ENCODE data around the gene SPATA46. TPM values are rescaled to one million over a fixed set of nuclear protein-coding genes. Genes with fewer than 3 reads are reported as not detected.

The SPATA46 gene
- total and polyA plus RNA-seq, 2 donors (not counting 3 experiments of a cell fraction or from before 2014, with no cell fraction given): not detected

GRCh38 chr1:162384601-162385279 is 8.1 kb upstream of the SPATA46 start:
- H3K27me3 ChIP-seq (ENCODE audit: control insufficient read depth in 2 of 2, insufficient read depth in 2 of 2, low read length in 2 of 2): no peaks in the 10 kb centered on the region
- no peak for TF ChIP-seq CTCF (IDR thresholded peaks at IDR 0.05; ENCODE audit: extremely low read depth in 1 of 2, insufficient read depth in 1 of 2, low read depth in 1 of 2, low read length in 2 of 2)
- no peak for TF ChIP-seq POLR2A (IDR thresholded peaks at IDR 0.05; ENCODE audit: low read depth, low read length)
- no peak for TF ChIP-seq JUN (IDR thresholded peaks at IDR 0.05; ENCODE audit: borderline replicate concordance, insufficient read depth, insufficient read length, low read depth)
- TF ChIP-seq FOS (IDR thresholded peaks at IDR 0.05; ENCODE audit: borderline replicate concordance, insufficient read depth, low read length): no peak
- no peak overlapping the region for H2AFZ ChIP-seq (ENCODE audit: low read depth, low read length)
- H3K4me2 ChIP-seq (ENCODE audit: insufficient read depth, low read length): no peak overlapping the region
- no peak overlapping the region for H3K4me3 ChIP-seq (replicated peaks in 1 of 3; ENCODE audit: insufficient read depth in 1 of 3, low read depth in 1 of 3, low read length in 3 of 3)
- dilution Hi-C loops (cut with MboI; ENCODE audit: extremely low pct_ligation_motif_present, low sequenced_read_pairs): no loop called here
- H3K9me1 ChIP-seq (replicated peaks; ENCODE audit: control insufficient read depth, extremely low read depth, insufficient read depth, low read length): no peaks in the 10 kb centered on the region
- peaks cover 0 to 3% of the 10 kb centered on the region in 2 experiments for H3K36me3 ChIP-seq (ENCODE audit: control insufficient read depth in 2 of 2, extremely low read depth in 1 of 2, insufficient read depth in 2 of 2, low read length in 2 of 2)
- no peaks in the 10 kb centered on the region for H3K4me1 ChIP-seq (ENCODE audit: control insufficient read depth, extremely low read depth, insufficient read depth, low read length)
- no peaks in the 10 kb centered on the region for H4K20me1 ChIP-seq (replicated peaks; ENCODE audit: control insufficient read depth, extremely low read depth, insufficient read depth, low read length)
- ChIA-PET POLR2A (no interaction called here), CTCF (interaction anchor here (1.2 kb wide), 2 partner anchors 27 to 328 kb away, joined by 4 to 5 read pairs; no protein-coding TSS in a partner anchor)
- no peaks in the 10 kb centered on the region for H3K9me3 ChIP-seq (replicated peaks; ENCODE audit: control insufficient read depth, insufficient read depth, low read length)
- BruUV-seq (replicated peaks): no TSS peak
- FAIRE-seq: no peak
- intact Hi-C loops (cut with micrococcal nuclease): no loop called here
- H3K27ac ChIP-seq (ENCODE audit: insufficient read depth, low read depth, low read length): no peak overlapping the region
- DNase-seq (ENCODE audit: low read depth, low spot score): no peak
- no peaks in the 10 kb centered on the region for H3K79me2 ChIP-seq (ENCODE audit: control insufficient read depth, insufficient read depth, low read length)
- no peak overlapping the region for H3K9ac ChIP-seq (replicated peaks; ENCODE audit: extremely low read depth, insufficient read depth, low read length)

- Histone ChIP-seq H3K4me1 (ENCODE audit: control insufficient read depth, extremely low read depth, insufficient read depth, low read length) (no peaks in the 10 kb centered on the region), H3K4me3 (replicated peaks in 1 of 3; ENCODE audit: insufficient read depth in 1 of 3, low read depth in 1 of 3, low read length in 3 of 3) (no peak overlapping the region), H3K9me1 (replicated peaks; ENCODE audit: control insufficient read depth, extremely low read depth, insufficient read depth, low read length) (no peaks in the 10 kb centered on the region), H2AFZ (ENCODE audit: low read depth, low read length) (no peak overlapping the region), H3K27me3 (ENCODE audit: control insufficient read depth in 2 of 2, insufficient read depth in 2 of 2, low read length in 2 of 2) (no peaks in the 10 kb centered on the region), H3K79me2 (ENCODE audit: control insufficient read depth, insufficient read depth, low read length) (no peaks in the 10 kb centered on the region), H3K9ac (replicated peaks; ENCODE audit: extremely low read depth, insufficient read depth, low read length) (no peak overlapping the region), H3K27ac (ENCODE audit: insufficient read depth, low read depth, low read length) (no peak overlapping the region), H3K9me3 (replicated peaks; ENCODE audit: control insufficient read depth, insufficient read depth, low read length) (no peaks in the 10 kb centered on the region), H3K4me2 (ENCODE audit: insufficient read depth, low read length) (no peak overlapping the region), H4K20me1 (replicated peaks; ENCODE audit: control insufficient read depth, extremely low read depth, insufficient read depth, low read length) (no peaks in the 10 kb centered on the region), H3K36me3 (ENCODE audit: control insufficient read depth in 2 of 2, extremely low read depth in 1 of 2, insufficient read depth in 2 of 2, low read length in 2 of 2) (peaks cover 0 to 3% of the 10 kb centered on the region in 2 experiments)
- ChIA-PET CTCF (interaction anchor here (1.3 to 1.5 kb wide), 2 partner anchors 12 to 26 kb away, joined by 3 read pairs; no protein-coding TSS in a partner anchor), POLR2A (no interaction called here)
- FAIRE-seq (no peak), DNase-seq (ENCODE audit: low read depth, low spot score) (no peak)
- intact Hi-C loops (cut with micrococcal nuclease): no loop called here
- TF ChIP-seq MYC (IDR thresholded peaks at IDR 0.05; ENCODE audit: low read depth, low read length) (no peak), POLR2A (IDR thresholded peaks at IDR 0.05; ENCODE audit: low read depth, low read length) (no peak), JUN (IDR thresholded peaks at IDR 0.05; ENCODE audit: borderline replicate concordance, insufficient read depth, insufficient read length, low read depth) (no peak), CTCF (IDR thresholded peaks at IDR 0.05; ENCODE audit: extremely low read depth in 1 of 2, insufficient read depth in 1 of 2, low read depth in 1 of 2, low read length in 2 of 2) (no peak), MAX (IDR thresholded peaks at IDR 0.05; ENCODE audit: insufficient read depth, insufficient read length) (no peak), POLR2AphosphoS5 (IDR thresholded peaks at IDR 0.05; ENCODE audit: insufficient read depth, low read depth, low read length) (no peak), EZH2 (IDR thresholded peaks at IDR 0.05; ENCODE audit: borderline replicate concordance, low read depth, low read length, severe bottlenecking) (no peak), FOS (IDR thresholded peaks at IDR 0.05; ENCODE audit: borderline replicate concordance, insufficient read depth, low read length) (no peak), GATA2 (IDR thresholded peaks at IDR 0.05; ENCODE audit: insufficient read depth, insufficient read length, low read depth, low read length) (no peak)
- dilution Hi-C loops (cut with MboI; ENCODE audit: extremely low pct_ligation_motif_present, low sequenced_read_pairs): no loop called here
- BruUV-seq (replicated peaks): no TSS peak
Observed at GRCh38 chr1:162384116-162384515, 7.5 kb upstream of the SPATA46 start.
